Hematopoietic multipotent progenitor cell (in vitro differentiated cells): ENCODE measurements around the gene DMD. TPM values are rescaled to one million over a fixed set of nuclear protein-coding genes. Genes with fewer than 3 reads are reported as not detected.

ENCODE experiments used
- DNase-seq, 3 donors: peaks; one replicate each; pipeline ENCODE4 v3.0.0-alpha.2; 2011 to 2015; ENCODE audit warnings: low read depth in 2 of 3, low spot score in 2 of 3
- total RNA-seq: library from RNA; depleted of rRNA; stranded (reverse); fragments of >200 nt; gene quantifications from one replicate; pipeline ENCODE4 v1.2.3, GENCODE V29; 2012

The DMD gene
- total RNA-seq, 1 donor, result 0.54 TPM

GRCh38 chrX:31921236-31921635 lies 1290.1 kb downstream of the DMD start:
- DNase-seq, result no peak

GRCh38 chrX:31909850-31910572 lies 1301.3 kb downstream of the DMD start:
- DNase-seq, result no peak

- DNase-seq, result no peak
Measured at GRCh38 chrX:31894152-31894551, 1317.2 kb downstream of the DMD start.

GRCh38 chrX:31893525-31893924 lies 1317.8 kb downstream of the DMD start:
- no peak for DNase-seq

- DNase-seq, result no peak
Measured at GRCh38 chrX:31889088-31889487, 1322.3 kb downstream of the DMD start.

- DNase-seq, result no peak
Measured at GRCh38 chrX:31884535-31884934, 1326.8 kb downstream of the DMD start.

GRCh38 chrX:31872007-31872406 lies 1339.3 kb downstream of the DMD start:
- DNase-seq, result no peak

- DNase-seq, result no peak
Measured at GRCh38 chrX:31870267-31870666, 1341.1 kb downstream of the DMD start.

GRCh38 chrX:31860686-31861085 lies 1350.7 kb downstream of the DMD start:
- DNase-seq, result no peak

- no peak for DNase-seq
Measured at GRCh38 chrX:31858915-31859314, 1352.4 kb downstream of the DMD start.

- no peak for DNase-seq
Measured at GRCh38 chrX:31854716-31855115, 1356.6 kb downstream of the DMD start.

- DNase-seq, result no peak
Measured at GRCh38 chrX:31851761-31852160, 1359.6 kb downstream of the DMD start.

- DNase-seq, result no peak
Measured at GRCh38 chrX:31847773-31848172, 1363.6 kb downstream of the DMD start.

GRCh38 chrX:31845003-31845402 lies 1366.3 kb downstream of the DMD start:
- DNase-seq, result no peak

GRCh38 chrX:31838617-31839016 lies 1372.7 kb downstream of the DMD start:
- no peak for DNase-seq

- DNase-seq, result no peak
Measured at GRCh38 chrX:31837445-31838049, 1373.8 kb downstream of the DMD start.

GRCh38 chrX:31836479-31836878 lies 1374.9 kb downstream of the DMD start:
- no peak for DNase-seq

GRCh38 chrX:31832263-31832662 lies 1379.1 kb downstream of the DMD start:
- no peak for DNase-seq

GRCh38 chrX:31820430-31821210 lies 1390.7 kb downstream of the DMD start:
- no peak for DNase-seq

- DNase-seq, result no peak
Measured at GRCh38 chrX:31819455-31819854, 1391.9 kb downstream of the DMD start.

GRCh38 chrX:31811106-31811505 lies 1400.2 kb downstream of the DMD start:
- no peak for DNase-seq

- DNase-seq, result no peak
Measured at GRCh38 chrX:31808357-31808756, 1403.0 kb downstream of the DMD start.
